ENCODE data around the gene PTPRK.

GRCh38 chr6:128519132-128519930 lies 1.1 kb downstream of the PTPRK start:
- no peak for TF ChIP-seq POLR2A (IDR thresholded peaks at IDR 0.05)
- TF ChIP-seq CTCF (IDR thresholded peaks at IDR 0.05) = no peak

Measured in lower leg skin (tissue), 3 donors.